ENCODE measurements around the gene C5orf22. TPM values are rescaled to one million over a fixed set of nuclear protein-coding genes. Genes with fewer than 3 reads are reported as not detected.

Gene C5orf22
- total RNA-seq, 6 donors from 2014 or later, result 13.3 to 21.9 (median 17.9) TPM

DNA sequence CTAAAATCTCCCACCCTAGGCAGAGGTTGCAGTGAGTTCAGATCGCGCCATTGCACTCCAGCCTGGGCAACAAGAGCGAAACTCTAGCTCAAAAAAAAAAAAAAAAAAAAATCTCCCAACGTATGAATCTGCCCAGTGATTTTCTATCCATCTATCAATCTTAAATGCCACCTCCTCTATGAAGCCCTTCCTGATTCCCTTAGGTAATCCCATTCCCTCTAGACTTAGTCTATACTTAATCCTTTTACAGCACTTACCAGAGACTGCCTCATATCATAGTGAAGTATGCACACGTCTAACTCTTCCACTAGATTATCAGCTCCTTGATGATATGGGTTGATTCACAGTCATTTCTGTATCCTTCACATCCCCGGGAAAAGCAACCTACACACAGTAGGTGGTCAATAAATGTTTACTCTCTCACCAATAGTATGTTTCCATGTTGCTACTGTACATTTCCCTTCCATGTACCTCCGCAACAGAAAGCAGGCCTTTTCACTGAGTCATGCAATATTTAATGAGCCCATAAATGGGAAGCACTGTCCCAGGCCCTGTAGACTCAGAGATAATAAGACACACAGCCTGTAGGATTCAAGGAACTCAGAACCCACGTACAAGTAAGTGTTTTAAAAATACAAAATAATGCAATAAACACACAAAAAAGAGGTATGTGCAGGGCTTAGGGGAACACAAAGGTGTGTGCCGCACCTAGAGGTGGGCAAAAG is 1.4 kb upstream of the C5orf22 start:
- H3K36me3 ChIP-seq, result peaks cover 9 to 53% (median 26%) of the 10 kb centered on the region in 4 donors
- TF ChIP-seq EP300 (IDR thresholded peaks at IDR 0.05), result no peak
- TF ChIP-seq, protein P1, sequence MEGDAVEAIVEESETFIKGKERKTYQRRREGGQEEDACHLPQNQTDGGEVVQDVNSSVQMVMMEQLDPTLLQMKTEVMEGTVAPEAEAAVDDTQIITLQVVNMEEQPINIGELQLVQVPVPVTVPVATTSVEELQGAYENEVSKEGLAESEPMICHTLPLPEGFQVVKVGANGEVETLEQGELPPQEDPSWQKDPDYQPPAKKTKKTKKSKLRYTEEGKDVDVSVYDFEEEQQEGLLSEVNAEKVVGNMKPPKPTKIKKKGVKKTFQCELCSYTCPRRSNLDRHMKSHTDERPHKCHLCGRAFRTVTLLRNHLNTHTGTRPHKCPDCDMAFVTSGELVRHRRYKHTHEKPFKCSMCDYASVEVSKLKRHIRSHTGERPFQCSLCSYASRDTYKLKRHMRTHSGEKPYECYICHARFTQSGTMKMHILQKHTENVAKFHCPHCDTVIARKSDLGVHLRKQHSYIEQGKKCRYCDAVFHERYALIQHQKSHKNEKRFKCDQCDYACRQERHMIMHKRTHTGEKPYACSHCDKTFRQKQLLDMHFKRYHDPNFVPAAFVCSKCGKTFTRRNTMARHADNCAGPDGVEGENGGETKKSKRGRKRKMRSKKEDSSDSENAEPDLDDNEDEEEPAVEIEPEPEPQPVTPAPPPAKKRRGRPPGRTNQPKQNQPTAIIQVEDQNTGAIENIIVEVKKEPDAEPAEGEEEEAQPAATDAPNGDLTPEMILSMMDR (IDR thresholded peaks at IDR 0.05), result no peak
- TF ChIP-seq POLR2A (IDR thresholded peaks at IDR 0.05), result no peak
- TF ChIP-seq POLR2AphosphoS5 (IDR thresholded peaks at IDR 0.05), result no peak
- H3K4me3 ChIP-seq, result peak overlapping the region in 3 of 4 donors; percentile 53 to 84 (median 67)
- H3K4me1 ChIP-seq, result peaks cover 19 to 34% (median 24%) of the 10 kb centered on the region in 4 donors
- WGBS, 2 donors, result 81% methylated on average over 9 of the region's 9 CpGs
- H3K27me3 ChIP-seq, result no peaks in the 10 kb centered on the region
- no peak for ATAC-seq (ENCODE audit: low FRiP score in 2 of 2)
- H3K27ac ChIP-seq, result no peak overlapping the region
- H3K9me3 ChIP-seq, result no peaks in the 10 kb centered on the region
- DNase-seq, result no peak

DNA sequence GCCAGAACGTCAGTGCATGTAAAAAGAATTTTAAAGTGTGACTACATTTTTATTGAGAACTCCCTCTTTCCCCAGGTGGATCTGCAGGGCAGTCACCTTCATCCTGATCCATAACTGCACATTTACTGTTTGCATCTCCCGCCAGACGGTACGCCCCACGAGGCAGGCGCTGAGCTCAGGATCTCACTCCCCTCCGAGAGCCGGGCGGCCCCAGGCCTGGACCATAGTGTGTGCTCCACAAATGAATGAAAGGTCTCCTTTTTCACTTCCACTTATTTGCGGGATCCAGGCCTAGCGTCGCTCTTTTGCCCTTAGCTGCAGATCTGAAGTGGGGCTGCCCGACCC is 586 bp upstream of the C5orf22 start:
- peak; percentile 24 to 76 for DNase-seq
- peaks cover 5 to 53% (median 24%) of the 10 kb centered on the region in 4 donors for H3K36me3 ChIP-seq

DNA sequence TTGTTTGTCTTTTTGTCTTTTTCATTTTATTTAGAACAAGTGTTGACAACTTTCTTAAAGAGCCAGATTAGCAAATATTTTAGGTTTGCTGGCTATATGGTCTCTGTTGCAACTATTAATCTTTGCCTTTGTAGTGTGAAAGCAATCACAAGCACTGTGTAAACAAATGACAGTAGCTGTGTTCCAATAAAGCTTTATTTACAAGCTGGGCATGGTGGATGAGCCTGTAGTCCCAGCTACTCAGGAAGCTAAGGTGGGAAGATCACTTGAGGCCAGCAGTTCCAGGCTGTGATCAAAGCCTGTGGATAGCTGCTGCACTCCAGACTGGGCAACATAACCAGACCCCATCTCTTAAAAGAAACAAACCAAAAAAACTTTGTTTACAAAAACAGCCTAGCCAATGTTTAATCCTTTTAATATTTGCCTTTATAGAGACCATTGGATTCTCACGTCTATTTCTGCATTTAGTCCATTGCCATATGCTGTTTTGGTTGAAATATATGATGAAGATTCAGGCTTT is 2.5 kb downstream of the C5orf22 start:
- no peaks in the 10 kb centered on the region for H3K27me3 ChIP-seq
- H3K4me3 ChIP-seq, result no peak overlapping the region
- no peaks in the 10 kb centered on the region for H3K9me3 ChIP-seq
- TF ChIP-seq, protein P1 (IDR thresholded peaks at IDR 0.05), result no peak
- no peak for TF ChIP-seq POLR2A (IDR thresholded peaks at IDR 0.05)
- no peak for TF ChIP-seq POLR2AphosphoS5 (IDR thresholded peaks at IDR 0.05)
- TF ChIP-seq EP300 (IDR thresholded peaks at IDR 0.05), result no peak
- peaks cover 10 to 55% (median 18%) of the 10 kb centered on the region in 4 donors for H3K36me3 ChIP-seq
- DNase-seq (no peak), ATAC-seq (ENCODE audit: low FRiP score in 2 of 2) (no peak)
- H3K4me1 ChIP-seq, result peaks cover 19 to 34% (median 26%) of the 10 kb centered on the region in 4 donors
- 92% methylated on average over 1 of the region's 1 CpG for WGBS, 2 donors
- no peak overlapping the region for H3K27ac ChIP-seq

More for the DNA sequence above, 586 bp upstream of the C5orf22 start:
- H3K4me3 ChIP-seq, result peak overlapping the region; percentile 53 to 84 (median 62)
- peaks cover 19 to 34% (median 24%) of the 10 kb centered on the region in 4 donors for H3K4me1 ChIP-seq
- 0% methylated on average over 12 to 13 of the region's 13 CpGs for WGBS, 2 donors
- ATAC-seq (ENCODE audit: low FRiP score in 2 of 2), result peak; percentile 59 to 78
- no peaks in the 10 kb centered on the region for H3K9me3 ChIP-seq
- H3K27me3 ChIP-seq, result no peaks in the 10 kb centered on the region
- H3K27ac ChIP-seq, result peak overlapping the region; percentile 27 to 89 (median 80)
- TF ChIP-seq POLR2AphosphoS5 (IDR thresholded peaks at IDR 0.05), result no peak
- no peak for TF ChIP-seq EP300 (IDR thresholded peaks at IDR 0.05)
- TF ChIP-seq, protein P1 (IDR thresholded peaks at IDR 0.05), result no peak
- no peak for TF ChIP-seq POLR2A (IDR thresholded peaks at IDR 0.05)

DNA sequence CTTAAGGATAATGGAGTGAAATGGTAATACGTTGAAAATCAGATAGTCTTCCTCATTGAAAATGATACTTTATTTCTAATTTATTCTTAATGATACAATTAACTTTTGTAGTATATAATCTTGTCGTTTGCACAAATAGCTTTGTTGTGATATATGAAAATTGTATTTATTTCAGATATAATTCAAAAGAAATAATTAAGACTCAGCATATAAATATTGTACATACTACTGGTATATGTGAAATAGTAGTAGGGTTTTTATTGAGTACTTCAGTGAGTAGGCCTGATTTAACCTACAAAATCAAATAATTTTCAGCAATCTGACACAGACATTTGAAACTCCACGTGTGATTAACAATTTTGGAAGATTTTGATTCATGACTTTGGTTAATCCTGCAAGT is 4.8 kb downstream of the C5orf22 start:
- no peak for ATAC-seq (ENCODE audit: low FRiP score in 2 of 2)
- WGBS, 2 donors, result 81 to 86% methylated on average over 3 of the region's 3 CpGs
- Histone ChIP-seq H3K27ac (no peak overlapping the region), H3K4me3 (no peak overlapping the region), H3K27me3 (no peaks in the 10 kb centered on the region), H3K36me3 (peaks cover 22 to 78% (median 32%) of the 10 kb centered on the region in 4 donors), H3K9me3 (no peaks in the 10 kb centered on the region), H3K4me1 (peaks cover 11 to 16% (median 14%) of the 10 kb centered on the region in 4 donors)
- DNase-seq, result no peak
- TF ChIP-seq, protein P1 (IDR thresholded peaks at IDR 0.05), result no peak
- no peak for TF ChIP-seq POLR2A (IDR thresholded peaks at IDR 0.05)
- no peak for TF ChIP-seq EP300 (IDR thresholded peaks at IDR 0.05)
- TF ChIP-seq POLR2AphosphoS5 (IDR thresholded peaks at IDR 0.05), result no peak

All from upper lobe of left lung (tissue), 6 donors.